WTC11 (cell line): Measurements from ENCODE around the gene CTTNBP2.

Experiments used
- ATF3 ChIP-seq: sonication (generic); formaldehyde crosslinking; conservative IDR thresholded peaks from 2 replicates; pipeline ENCODE4 v1.8.1; 2022; ENCODE audit warnings: mild to moderate bottlenecking, missing genetic modification reagents
- CREB1 ChIP-seq: sonication (generic); formaldehyde crosslinking; IDR thresholded peaks from 2 replicates; pipeline ENCODE4 v1.8.0; 2023; ENCODE audit warnings: mild to moderate bottlenecking, missing genetic modification reagents
- E2F5 ChIP-seq: sonication (generic); formaldehyde crosslinking; IDR thresholded peaks from 2 replicates; pipeline ENCODE4 v1.8.1; 2022; ENCODE audit warnings: mild to moderate bottlenecking, moderate library complexity, missing genetic modification reagents
- ERG ChIP-seq: fragments of 250-450 bp; sonication (Bioruptor Pico); IDR thresholded peaks from 2 replicates; pipeline ENCODE4 v1.8.0; 2021; ENCODE audit warnings: mild to moderate bottlenecking
- GABPB1 ChIP-seq: sonication (generic); formaldehyde crosslinking; IDR thresholded peaks from 2 replicates; pipeline ENCODE4 v1.8.1; 2023; ENCODE audit warnings: mild to moderate bottlenecking, missing genetic modification reagents
- IRF2 ChIP-seq: sonication (generic); formaldehyde crosslinking; IDR thresholded peaks from 2 replicates; pipeline ENCODE4 v1.8.0; 2022; ENCODE audit warnings: low read depth, missing genetic modification reagents, borderline replicate concordance
- JUN ChIP-seq: sonication (generic); formaldehyde crosslinking; IDR thresholded peaks from 2 replicates; pipeline ENCODE4 v1.8.0; 2023; ENCODE audit warnings: mild to moderate bottlenecking, missing genetic modification reagents
- ZNF121 ChIP-seq: sonication (generic); formaldehyde crosslinking; IDR thresholded peaks from 2 replicates; pipeline ENCODE4 v1.8.0; 2023; ENCODE audit warnings: missing genetic modification reagents
- TF ChIP-seq, protein P1 (sequence below): fragments of 200-600 bp; IDR thresholded peaks from 2 replicates; pipeline ENCODE4 v1.8.0; 2022; ENCODE audit warnings: antibody characterized with exemption
- TF ChIP-seq, protein P2 (sequence below): sonication (generic); formaldehyde crosslinking; conservative IDR thresholded peaks from 2 replicates; pipeline ENCODE4 v1.8.1; 2023; ENCODE audit warnings: mild to moderate bottlenecking, low read depth, missing genetic modification reagents, moderate library complexity
- TF ChIP-seq, protein P3 (sequence below): sonication (generic); formaldehyde crosslinking; IDR thresholded peaks from 2 replicates; pipeline ENCODE4 v1.8.0; 2022; ENCODE audit warnings: mild to moderate bottlenecking, missing genetic modification reagents
- TF ChIP-seq, protein P4 (sequence below): fragments of 250-450 bp; sonication (Bioruptor Pico); IDR thresholded peaks from 2 replicates; pipeline ENCODE4 v2.1.2; 2022; ENCODE audit warnings: mild to moderate bottlenecking, moderate library complexity

- TF ChIP-seq, protein P1, sequence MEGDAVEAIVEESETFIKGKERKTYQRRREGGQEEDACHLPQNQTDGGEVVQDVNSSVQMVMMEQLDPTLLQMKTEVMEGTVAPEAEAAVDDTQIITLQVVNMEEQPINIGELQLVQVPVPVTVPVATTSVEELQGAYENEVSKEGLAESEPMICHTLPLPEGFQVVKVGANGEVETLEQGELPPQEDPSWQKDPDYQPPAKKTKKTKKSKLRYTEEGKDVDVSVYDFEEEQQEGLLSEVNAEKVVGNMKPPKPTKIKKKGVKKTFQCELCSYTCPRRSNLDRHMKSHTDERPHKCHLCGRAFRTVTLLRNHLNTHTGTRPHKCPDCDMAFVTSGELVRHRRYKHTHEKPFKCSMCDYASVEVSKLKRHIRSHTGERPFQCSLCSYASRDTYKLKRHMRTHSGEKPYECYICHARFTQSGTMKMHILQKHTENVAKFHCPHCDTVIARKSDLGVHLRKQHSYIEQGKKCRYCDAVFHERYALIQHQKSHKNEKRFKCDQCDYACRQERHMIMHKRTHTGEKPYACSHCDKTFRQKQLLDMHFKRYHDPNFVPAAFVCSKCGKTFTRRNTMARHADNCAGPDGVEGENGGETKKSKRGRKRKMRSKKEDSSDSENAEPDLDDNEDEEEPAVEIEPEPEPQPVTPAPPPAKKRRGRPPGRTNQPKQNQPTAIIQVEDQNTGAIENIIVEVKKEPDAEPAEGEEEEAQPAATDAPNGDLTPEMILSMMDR = no peak
- TF ChIP-seq ERG (CRISPR knock-in tag) = no peak
- no peak for TF ChIP-seq IRF2 (CRISPR knock-in tag)
- TF ChIP-seq, protein P2, sequence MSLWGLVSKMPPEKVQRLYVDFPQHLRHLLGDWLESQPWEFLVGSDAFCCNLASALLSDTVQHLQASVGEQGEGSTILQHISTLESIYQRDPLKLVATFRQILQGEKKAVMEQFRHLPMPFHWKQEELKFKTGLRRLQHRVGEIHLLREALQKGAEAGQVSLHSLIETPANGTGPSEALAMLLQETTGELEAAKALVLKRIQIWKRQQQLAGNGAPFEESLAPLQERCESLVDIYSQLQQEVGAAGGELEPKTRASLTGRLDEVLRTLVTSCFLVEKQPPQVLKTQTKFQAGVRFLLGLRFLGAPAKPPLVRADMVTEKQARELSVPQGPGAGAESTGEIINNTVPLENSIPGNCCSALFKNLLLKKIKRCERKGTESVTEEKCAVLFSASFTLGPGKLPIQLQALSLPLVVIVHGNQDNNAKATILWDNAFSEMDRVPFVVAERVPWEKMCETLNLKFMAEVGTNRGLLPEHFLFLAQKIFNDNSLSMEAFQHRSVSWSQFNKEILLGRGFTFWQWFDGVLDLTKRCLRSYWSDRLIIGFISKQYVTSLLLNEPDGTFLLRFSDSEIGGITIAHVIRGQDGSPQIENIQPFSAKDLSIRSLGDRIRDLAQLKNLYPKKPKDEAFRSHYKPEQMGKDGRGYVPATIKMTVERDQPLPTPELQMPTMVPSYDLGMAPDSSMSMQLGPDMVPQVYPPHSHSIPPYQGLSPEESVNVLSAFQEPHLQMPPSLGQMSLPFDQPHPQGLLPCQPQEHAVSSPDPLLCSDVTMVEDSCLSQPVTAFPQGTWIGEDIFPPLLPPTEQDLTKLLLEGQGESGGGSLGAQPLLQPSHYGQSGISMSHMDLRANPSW (CRISPR knock-in tag) = no peak
- TF ChIP-seq JUN (CRISPR knock-in tag) = no peak
- no peak for TF ChIP-seq GABPB1 (CRISPR knock-in tag)
- TF ChIP-seq CREB1 (CRISPR knock-in tag) = no peak
- TF ChIP-seq ATF3 (CRISPR knock-in tag) = no peak
- TF ChIP-seq, protein P3, sequence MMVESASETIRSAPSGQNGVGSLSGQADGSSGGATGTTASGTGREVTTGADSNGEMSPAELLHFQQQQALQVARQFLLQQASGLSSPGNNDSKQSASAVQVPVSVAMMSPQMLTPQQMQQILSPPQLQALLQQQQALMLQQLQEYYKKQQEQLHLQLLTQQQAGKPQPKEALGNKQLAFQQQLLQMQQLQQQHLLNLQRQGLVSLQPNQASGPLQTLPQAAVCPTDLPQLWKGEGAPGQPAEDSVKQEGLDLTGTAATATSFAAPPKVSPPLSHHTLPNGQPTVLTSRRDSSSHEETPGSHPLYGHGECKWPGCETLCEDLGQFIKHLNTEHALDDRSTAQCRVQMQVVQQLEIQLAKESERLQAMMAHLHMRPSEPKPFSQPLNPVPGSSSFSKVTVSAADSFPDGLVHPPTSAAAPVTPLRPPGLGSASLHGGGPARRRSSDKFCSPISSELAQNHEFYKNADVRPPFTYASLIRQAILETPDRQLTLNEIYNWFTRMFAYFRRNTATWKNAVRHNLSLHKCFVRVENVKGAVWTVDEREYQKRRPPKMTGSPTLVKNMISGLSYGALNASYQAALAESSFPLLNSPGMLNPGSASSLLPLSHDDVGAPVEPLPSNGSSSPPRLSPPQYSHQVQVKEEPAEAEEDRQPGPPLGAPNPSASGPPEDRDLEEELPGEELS = no peak
- TF ChIP-seq, protein P4, sequence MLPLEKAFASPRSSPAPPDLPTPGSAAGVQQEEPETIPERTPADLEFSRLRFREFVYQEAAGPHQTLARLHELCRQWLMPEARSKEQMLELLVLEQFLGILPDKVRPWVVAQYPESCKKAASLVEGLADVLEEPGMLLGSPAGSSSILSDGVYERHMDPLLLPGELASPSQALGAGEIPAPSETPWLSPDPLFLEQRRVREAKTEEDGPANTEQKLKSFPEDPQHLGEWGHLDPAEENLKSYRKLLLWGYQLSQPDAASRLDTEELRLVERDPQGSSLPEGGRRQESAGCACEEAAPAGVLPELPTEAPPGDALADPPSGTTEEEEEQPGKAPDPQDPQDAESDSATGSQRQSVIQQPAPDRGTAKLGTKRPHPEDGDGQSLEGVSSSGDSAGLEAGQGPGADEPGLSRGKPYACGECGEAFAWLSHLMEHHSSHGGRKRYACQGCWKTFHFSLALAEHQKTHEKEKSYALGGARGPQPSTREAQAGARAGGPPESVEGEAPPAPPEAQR (CRISPR knock-in tag) = no peak
- no peak for TF ChIP-seq ZNF121 (CRISPR knock-in tag)
- no peak for TF ChIP-seq E2F5 (CRISPR knock-in tag)
Measured at GRCh38 chr7:117824592-117824991, 48.6 kb downstream of the CTTNBP2 start.
